Nephron progenitor cell (in vitro differentiated cells): ENCODE measurements around the gene MAPKAP1.

Experiments used
- DNase-seq: peaks from one replicate; pipeline ENCODE4 v3.0.0; 2021
- H3K27ac Mint-ChIP-seq: 2 replicates; pipeline ENCODE4 v1.8.0; 2021; ENCODE audit warnings: mild to moderate bottlenecking, moderate library complexity, mixed read lengths
- H3K27me3 Mint-ChIP-seq: 2 replicates; pipeline ENCODE4 v1.8.0; 2021; ENCODE audit warnings: mild to moderate bottlenecking, low read depth, mixed read lengths; ENCODE audit not compliant: poor library complexity
- H3K36me3 Mint-ChIP-seq: 2 replicates; pipeline ENCODE4 v1.8.0; 2021; ENCODE audit warnings: low read depth, mixed read lengths
- H3K4me1 Mint-ChIP-seq: 2 replicates; pipeline ENCODE4 v1.8.0; 2021; ENCODE audit warnings: mixed read lengths
- H3K4me3 Mint-ChIP-seq: 2 replicates; pipeline ENCODE4 v1.8.0; 2021; ENCODE audit warnings: mild to moderate bottlenecking, moderate library complexity, mixed read lengths
- H3K9me3 Mint-ChIP-seq: 2 replicates; pipeline ENCODE4 v1.8.0; 2021; ENCODE audit warnings: mild to moderate bottlenecking, moderate library complexity, mixed read lengths
- TF ChIP-seq, protein P1 (sequence below): fragments of 200-600 bp; sonication (generic); IDR thresholded peaks from 2 replicates; pipeline ENCODE4 v1.5.0; 2021; ENCODE audit warnings: antibody characterized with exemption

The MAPKAP1 gene

DNA sequence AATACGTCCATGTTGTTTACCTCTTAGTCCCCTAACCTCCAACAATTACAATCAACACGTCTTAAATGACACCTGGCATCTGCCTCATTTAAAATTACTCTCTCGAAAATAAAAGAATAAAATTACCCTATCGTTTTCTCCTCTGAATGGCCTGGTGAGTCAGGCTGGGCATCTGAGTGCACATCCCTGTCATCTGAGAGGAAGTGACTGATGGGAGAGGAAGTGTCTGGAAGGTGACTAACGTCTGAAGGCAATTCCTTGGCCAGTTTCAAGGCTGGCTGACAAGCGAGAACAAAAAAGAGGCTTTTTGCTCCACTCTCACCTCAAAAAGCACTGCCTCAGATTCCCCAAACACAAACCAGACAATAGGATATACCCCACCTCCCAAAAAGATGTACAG, 57.7 kb downstream of the MAPKAP1 start:
- TF ChIP-seq, protein P1, sequence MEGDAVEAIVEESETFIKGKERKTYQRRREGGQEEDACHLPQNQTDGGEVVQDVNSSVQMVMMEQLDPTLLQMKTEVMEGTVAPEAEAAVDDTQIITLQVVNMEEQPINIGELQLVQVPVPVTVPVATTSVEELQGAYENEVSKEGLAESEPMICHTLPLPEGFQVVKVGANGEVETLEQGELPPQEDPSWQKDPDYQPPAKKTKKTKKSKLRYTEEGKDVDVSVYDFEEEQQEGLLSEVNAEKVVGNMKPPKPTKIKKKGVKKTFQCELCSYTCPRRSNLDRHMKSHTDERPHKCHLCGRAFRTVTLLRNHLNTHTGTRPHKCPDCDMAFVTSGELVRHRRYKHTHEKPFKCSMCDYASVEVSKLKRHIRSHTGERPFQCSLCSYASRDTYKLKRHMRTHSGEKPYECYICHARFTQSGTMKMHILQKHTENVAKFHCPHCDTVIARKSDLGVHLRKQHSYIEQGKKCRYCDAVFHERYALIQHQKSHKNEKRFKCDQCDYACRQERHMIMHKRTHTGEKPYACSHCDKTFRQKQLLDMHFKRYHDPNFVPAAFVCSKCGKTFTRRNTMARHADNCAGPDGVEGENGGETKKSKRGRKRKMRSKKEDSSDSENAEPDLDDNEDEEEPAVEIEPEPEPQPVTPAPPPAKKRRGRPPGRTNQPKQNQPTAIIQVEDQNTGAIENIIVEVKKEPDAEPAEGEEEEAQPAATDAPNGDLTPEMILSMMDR, result no peak
- H3K27me3 Mint-ChIP-seq, result no peaks in the 10 kb centered on the region
- peak overlapping the region; percentile 61 for H3K27ac Mint-ChIP-seq
- H3K9me3 Mint-ChIP-seq, result no peaks in the 10 kb centered on the region
- no peak for DNase-seq
- H3K4me3 Mint-ChIP-seq, result no peak overlapping the region
- H3K4me1 Mint-ChIP-seq, result peaks cover 55% of the 10 kb centered on the region
- H3K36me3 Mint-ChIP-seq, result peaks cover 5% of the 10 kb centered on the region

DNA sequence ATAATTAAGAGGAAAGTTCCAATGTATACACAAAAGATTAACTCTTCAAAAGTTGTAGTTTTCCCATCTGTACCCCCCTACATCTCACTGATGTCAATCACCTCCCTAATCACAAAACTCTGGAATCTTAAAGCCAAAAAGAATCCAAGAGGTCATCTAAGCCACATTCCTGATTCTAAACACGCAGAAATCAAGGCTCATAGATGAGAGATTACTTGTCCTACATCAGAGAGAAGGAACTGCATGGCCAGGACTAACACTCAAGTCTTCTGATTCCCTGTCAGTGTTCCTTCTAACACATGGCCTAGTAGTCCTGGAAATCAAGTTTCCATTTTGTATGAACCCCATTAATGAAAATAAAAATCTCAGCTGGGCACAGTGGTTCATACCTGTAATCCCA, 58.7 kb downstream of the MAPKAP1 start:
- Mint-ChIP-seq H3K27me3 (no peaks in the 10 kb centered on the region), H3K9me3 (no peaks in the 10 kb centered on the region), H3K4me1 (peaks cover 48% of the 10 kb centered on the region), H3K27ac (peak overlapping the region; percentile 56), H3K4me3 (no peak overlapping the region), H3K36me3 (peaks cover 5% of the 10 kb centered on the region)
- no peak for DNase-seq
- TF ChIP-seq, protein P1, result no peak

DNA sequence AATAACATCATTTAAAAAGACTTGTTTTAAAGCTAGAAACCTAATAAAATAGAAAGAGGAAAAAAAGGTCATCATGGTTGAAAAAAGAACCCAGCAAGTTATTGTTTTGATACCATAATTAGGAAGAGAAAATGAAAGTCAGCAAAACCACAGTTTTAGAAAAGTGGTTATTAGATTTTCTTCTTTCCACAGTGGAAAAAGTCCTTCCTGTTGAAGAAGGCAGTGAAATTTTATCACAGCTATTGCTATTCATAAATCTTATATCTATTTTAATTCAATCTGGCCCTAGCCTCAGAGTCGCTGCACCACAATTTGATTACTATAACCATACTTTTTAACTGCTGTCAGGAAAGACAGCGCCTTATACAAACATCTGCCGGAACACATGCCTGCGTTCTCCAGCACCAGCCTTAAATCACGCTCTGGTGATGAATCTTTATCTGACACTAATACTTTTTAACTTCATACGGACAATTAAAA, 60.3 kb downstream of the MAPKAP1 start:
- peaks cover 37% of the 10 kb centered on the region for H3K4me1 Mint-ChIP-seq
- H3K36me3 Mint-ChIP-seq, result peaks cover 5% of the 10 kb centered on the region
- H3K4me3 Mint-ChIP-seq, result no peak overlapping the region
- no peaks in the 10 kb centered on the region for H3K27me3 Mint-ChIP-seq
- TF ChIP-seq, protein P1, result no peak
- DNase-seq, result no peak
- no peak overlapping the region for H3K27ac Mint-ChIP-seq
- no peaks in the 10 kb centered on the region for H3K9me3 Mint-ChIP-seq

DNA sequence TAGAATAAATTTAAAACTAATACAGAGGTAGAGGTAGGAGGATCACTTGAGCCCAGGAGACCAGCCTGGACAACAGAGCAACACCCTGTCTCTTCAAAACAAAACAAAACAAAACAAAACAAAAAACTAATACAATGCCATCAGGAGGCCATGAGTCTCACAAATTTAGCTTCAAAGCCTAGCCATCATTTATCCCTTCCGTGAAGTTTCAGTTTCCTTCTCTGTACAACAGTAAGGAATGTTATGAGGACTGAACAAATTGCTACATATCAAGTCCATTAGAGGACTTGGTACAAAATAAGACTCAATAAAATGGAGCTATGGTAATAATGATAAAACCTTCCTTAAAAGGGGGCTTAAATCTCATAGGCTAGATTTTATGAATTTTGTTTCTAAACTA, 60.8 kb downstream of the MAPKAP1 start:
- H3K4me1 Mint-ChIP-seq, result peaks cover 37% of the 10 kb centered on the region
- no peak overlapping the region for H3K27ac Mint-ChIP-seq
- TF ChIP-seq, protein P1, result no peak
- no peaks in the 10 kb centered on the region for H3K9me3 Mint-ChIP-seq
- peaks cover 5% of the 10 kb centered on the region for H3K36me3 Mint-ChIP-seq
- no peak overlapping the region for H3K4me3 Mint-ChIP-seq
- H3K27me3 Mint-ChIP-seq, result no peaks in the 10 kb centered on the region
- DNase-seq, result no peak

DNA sequence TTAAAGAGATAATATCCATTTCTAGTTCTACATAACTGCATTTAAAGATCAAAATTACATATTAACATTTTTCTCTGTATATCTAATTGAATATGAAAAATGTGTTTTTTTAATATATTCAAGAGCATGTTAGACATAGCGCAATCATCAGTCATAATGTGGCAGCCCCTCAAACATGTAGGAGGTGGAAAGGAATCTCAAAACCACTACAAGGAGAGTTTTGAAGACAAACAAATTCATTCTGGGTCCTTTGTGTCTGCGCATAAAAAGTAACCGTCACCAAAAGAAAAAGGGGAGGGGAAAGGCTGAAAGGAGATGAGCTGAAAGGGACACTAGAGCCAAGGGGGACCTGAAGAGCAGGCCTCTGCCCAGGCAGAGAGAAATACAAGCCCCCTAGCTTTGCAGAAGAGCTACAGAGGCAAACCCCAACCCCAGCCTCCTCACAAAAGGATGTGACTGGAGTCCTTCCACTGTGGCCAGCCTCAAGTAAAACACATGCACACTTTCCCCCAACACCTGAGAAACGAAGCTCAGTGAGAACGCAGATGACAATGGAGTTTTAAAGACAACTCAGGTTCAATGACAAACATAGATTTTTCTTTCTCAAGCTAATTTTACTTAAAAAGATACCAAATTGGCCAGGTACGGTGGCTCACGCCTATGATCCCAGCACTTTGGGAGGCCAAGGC, 62.0 kb downstream of the MAPKAP1 start:
- DNase-seq, result no peak
- no peaks in the 10 kb centered on the region for H3K27me3 Mint-ChIP-seq
- TF ChIP-seq, protein P1, result no peak
- H3K27ac Mint-ChIP-seq, result peak overlapping the region; percentile 68
- H3K4me1 Mint-ChIP-seq, result peaks cover 29% of the 10 kb centered on the region
- H3K4me3 Mint-ChIP-seq, result no peak overlapping the region
- H3K9me3 Mint-ChIP-seq, result no peaks in the 10 kb centered on the region
- H3K36me3 Mint-ChIP-seq, result no peaks in the 10 kb centered on the region

DNA sequence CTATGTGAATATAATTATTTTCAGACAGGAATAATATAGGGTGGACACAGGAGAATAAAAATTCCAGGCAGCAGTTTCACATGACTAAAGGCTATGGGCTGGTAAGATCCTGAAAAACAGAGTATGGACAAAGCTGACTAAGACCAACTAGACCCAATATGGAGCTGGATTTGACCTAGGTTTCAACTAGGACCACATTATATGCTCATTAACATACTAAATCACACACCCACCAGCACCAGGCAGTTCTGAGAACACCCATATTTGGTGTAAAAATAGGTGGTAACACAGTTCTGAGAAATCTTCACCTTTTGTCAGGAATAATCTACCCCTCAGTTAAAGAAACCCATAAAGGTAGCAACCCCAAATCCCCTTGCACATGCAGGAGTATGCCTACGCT, 64.7 kb downstream of the MAPKAP1 start:
- DNase-seq, result no peak
- Mint-ChIP-seq H3K4me1 (peaks cover 30% of the 10 kb centered on the region), H3K27ac (no peak overlapping the region), H3K27me3 (peaks cover 5% of the 10 kb centered on the region), H3K36me3 (no peaks in the 10 kb centered on the region), H3K4me3 (no peak overlapping the region), H3K9me3 (no peaks in the 10 kb centered on the region)
- TF ChIP-seq, protein P1, result no peak
